ENCODE measurements around the gene B3GALNT1.

GRCh38 chr3:161083131-161083530 lies 22.0 kb downstream of the B3GALNT1 start:
- no peak for TF ChIP-seq EP300 (IDR thresholded peaks at IDR 0.05; ENCODE audit: low read depth)
- TF ChIP-seq CTCF (IDR thresholded peaks at IDR 0.05): no peak
- no peak for TF ChIP-seq POLR2A (IDR thresholded peaks at IDR 0.05)
